Stimulated activated CD8-positive, alpha-beta memory T cell treated with anti-CD3 and anti-CD28 coated beads, Interleukin-7, amount 100 ng/mL, for 4 hours (primary cell): Measurements from ENCODE around the gene HOXA6.

Experiments used
- DNase-seq, 2 donors: peaks; one replicate each; pipeline ENCODE4 v3.0.0-alpha.2; 2020; ENCODE audit warnings: low read depth in 2 of 2

Gene HOXA6

DNA sequence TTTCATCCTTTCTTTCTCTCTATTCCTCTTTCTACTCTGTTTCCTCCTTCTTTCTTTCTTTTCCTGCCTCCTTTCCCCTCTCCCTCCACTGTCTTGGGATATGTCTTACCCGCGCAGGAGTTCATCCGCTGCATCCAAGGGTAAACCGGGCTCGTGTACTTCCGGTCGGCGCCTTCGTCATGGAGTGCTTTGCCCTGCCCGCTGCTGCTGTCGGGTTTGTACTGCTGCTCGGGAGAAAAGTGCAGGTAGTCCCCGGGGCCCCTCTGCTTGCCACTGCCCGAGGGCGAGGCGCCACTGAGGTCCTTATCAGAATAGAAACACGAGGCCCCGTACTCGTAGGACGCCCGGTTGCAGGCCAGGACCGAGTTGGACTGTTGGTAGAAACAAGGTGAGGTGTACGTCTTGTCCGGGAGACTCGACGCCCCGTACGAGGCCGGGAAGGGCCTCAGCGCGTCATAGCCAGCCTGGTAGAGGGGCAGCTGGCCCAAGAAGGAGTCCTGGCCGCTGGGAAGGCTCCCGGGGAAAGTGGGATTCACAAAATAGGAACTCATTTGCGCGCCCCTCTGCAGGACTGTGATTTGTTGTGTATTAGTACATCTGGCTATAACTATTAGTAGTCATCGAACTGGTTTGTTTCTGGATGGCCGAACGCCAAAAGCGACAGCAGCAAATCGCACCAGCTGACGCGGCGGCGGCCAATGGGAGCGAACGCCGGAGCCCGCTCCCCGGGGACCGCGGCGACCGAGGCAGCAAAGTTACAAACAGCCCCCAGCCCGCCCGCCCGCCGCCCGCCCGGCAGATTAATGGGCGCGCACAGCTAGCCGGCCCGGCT lies at the start of gene HOXA6:
HOXA6 (minus strand) TSS at position 576 of the 832 bp plus-strand sequence; CDS start at position 551, 25 bp downstream.
- no peak for DNase-seq

GRCh38 chr7:27196287-27196767 lies 48.8 kb upstream of the HOXA6 start:
- DNase-seq: peak; percentile 61 to 71

DNA sequence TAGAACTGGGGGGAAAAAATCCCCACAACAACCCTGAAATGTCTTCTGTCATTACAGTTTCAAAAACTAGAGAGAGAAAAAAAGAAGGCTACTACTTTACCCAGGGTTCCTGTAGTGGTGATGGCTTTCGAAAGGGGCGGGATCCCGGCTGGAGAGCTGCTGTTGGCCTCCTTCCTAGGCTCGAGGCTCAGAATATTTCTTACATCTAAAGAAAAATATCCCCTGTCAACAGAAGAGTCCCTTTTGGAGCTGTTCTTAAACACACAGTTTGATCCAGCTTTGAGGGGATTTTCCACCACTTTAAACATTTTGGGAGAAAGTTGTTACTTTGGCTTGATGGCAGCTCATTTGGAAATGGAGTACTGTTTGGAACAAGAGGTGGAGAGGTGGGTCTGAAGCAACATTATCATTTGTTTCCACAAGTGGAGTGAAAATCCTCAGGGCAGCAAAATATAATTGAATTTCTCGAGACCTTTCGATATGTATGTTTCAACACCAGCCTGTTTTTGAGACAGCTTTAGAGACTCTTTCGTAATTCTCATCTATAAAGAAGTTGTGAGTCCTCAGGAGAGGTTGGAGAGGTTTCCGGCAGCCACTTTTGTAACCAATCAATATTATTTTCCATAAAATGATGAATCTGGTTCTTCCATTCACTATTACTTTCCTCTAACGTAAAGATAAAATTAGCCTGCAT lies 47.3 kb upstream of the HOXA6 start:
- DNase-seq: no peak

GRCh38 chr7:27194002-27194352 lies 46.4 kb upstream of the HOXA6 start:
- no peak for DNase-seq

- no peak for DNase-seq
Measured at GRCh38 chr7:27193335-27194001, 45.9 kb upstream of the HOXA6 start.

DNA sequence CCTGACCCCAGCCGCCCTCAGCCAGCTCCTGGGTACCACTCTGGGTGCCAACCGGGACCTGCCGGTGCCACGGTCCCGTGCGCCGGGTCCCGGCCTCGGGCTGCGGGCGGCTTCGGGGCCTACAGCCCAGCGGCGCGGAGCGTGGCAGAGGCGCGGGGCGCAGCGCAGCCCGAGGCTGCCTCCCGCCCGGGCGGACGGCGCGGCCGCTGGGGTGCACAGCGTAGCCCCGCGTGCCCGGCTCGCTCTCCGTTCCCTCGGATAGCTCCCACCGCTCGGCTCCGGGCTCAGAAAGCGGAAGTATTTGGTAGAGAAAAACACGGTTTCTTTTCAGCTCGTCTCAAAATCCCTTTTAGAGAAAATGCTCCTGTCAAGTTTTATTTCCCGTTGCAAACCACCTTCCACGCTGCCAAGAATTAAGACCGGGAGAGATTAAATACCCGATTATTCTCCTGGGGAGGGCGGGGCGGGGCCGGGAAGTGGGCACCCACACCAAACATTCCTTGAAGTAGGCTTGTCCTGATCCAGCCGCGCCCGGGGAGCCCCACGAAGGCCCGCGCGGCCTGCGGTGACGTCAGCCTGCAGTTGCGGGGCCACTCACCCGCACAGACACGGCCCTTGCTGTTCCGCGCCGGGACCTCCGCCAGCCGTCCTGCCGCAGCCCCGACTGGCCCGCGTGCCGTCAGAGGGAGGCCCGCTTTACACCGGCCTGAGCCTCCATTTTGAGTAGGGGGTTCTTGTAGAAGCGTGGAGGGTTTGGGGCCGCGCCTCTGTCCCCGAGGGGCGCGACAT lies 45.2 kb upstream of the HOXA6 start:
- no peak for DNase-seq

DNA sequence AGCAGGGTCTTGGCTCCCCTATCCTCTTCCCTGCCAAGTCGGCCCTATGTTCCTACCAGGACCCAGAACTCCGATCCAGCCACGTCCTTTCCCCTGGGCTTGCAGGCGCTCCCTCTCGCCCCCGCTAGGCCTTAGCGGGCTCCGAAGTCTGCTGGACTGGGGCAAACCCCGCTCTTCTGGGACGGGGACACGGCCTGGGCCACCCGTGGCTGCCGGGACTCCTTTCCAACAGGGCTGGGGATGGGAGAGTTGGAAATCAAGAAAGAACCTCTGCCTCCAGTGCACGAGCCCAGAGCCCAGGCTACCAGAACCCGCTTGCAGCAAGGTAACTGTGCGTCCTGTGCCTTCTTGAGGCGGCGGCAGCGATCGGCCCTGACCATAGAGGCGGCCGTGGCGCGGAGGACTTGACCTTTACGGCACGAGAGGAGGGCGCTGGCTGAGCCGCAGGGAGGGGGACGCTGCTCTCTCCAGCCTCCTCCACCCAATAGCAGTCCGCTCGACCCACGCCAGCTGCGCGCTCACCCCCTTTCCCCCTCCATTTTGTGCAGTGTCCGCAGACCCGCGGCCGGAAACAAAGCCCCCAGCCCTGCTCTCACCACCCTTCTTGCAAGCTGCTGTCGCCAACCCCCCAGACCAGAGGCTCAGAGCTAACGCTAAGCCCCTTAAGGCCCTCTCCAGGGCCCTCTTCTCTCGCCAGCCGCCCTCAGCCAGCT lies 44.4 kb upstream of the HOXA6 start:
- no peak for DNase-seq

DNA sequence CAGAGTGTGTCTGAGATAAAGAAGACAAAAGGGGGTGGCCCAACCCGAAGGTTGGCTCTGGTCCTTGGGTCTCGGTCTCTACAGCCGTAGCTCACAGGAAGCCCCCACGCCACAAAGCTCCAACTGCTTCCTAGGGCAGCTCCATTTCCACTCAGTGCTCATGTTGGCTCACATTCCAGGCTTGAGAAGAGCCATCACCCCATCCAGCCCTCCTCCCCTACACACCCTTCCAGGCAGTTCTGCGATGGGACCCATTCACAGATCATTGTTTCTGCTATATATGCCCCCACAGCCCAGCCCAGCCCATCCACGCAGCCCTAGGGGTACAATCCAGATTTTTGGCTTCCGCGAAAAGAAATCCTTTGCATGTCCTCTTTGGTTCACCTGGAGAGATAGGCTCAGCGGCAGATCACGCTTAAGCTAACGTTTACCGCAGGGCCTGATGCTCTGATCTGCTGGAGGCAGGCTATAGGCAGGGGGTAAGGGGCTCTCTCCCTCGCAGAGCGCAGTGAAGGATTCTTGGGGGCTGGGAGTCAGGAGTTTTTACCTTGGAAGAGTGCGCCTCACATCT lies 43.7 kb upstream of the HOXA6 start:
- no peak for DNase-seq

GRCh38 chr7:27189997-27190748 lies 42.6 kb upstream of the HOXA6 start:
- DNase-seq: no peak

- no peak for DNase-seq
Measured at GRCh38 chr7:27189295-27189996, 41.9 kb upstream of the HOXA6 start.

GRCh38 chr7:27188386-27189294 lies 41.1 kb upstream of the HOXA6 start:
- DNase-seq: no peak

DNA sequence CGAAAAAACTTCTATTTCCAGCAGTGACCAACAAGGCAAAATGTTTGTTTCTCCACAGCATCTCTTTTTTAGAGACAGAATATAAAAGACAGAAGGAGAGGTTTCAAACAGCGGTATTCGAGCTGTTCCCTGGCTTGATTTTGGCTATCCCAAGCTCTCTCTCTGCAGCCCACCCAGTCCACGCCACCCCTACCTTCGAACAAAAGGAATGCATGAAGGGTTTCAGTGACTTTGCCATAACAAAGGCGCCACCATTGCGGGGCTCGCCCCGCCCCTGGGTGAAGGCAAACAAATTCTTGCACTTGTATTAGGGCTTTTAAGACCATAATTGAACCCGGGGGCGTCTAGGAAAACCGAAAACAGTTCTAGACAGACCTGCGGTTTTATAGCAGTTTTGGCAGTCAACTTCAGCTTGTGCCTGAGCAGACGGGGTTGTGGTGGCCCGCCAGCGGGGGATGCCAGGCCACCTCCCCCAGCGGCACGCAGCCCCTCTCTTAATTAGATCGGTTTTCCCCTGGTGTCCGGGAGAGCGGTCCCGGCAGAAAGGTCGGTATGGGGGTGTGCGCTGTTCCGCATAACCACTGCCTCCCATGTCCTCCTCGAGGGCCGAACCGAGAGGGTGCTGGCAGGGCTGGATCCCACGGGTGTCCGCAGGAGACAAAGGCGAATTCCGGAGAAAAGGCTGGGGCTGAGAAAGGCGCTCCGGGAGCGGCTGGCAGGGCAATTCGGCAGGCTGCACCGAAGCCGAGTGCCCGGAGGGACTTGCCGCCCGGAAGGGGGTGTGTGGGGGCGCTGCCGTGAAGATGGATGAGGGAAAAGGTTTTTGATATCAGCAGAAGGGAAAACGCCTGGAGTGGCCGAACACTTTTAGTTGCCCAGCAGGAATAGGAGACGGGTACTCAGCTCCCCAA lies 40.2 kb upstream of the HOXA6 start:
- DNase-seq: no peak

DNA sequence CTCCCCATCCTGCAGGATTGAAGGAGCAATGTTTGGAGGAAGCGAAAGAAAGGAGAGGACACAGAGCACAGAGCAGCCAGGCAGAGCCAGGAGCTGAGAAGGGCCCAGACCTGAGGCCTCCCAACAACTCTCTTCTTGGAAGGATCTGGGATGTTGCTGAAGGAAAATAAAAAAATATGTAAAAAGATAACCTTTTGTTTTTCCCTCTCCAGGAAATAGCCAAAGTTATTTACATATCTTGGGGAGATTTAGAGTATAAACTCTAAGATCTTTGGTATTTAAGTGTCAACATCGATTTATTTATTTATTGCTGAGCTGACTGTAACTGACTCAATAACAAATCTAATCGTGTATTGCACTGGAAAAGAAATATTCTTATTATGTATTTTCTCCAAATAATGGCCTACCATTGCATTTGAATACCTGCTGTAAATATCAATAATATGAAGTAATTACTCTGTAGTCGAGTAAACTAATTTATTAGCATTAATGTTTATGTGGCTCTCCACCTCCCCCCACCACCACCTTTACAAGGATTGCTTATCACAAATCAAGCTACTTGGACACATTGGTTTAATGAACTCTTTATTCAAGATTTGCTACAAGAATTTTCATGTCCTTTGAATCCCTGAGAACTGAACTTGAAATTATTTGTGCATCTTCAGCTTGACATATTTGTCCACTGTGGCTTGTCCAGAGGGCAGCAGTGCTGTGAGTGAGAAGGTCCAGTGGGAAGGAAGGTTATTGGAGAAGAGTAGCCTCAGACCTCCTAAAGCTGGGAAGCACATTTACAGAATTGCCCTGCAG lies 39.3 kb upstream of the HOXA6 start:
- DNase-seq: no peak

- no peak for DNase-seq
Measured at GRCh38 chr7:27185854-27186667, 38.5 kb upstream of the HOXA6 start.

DNA sequence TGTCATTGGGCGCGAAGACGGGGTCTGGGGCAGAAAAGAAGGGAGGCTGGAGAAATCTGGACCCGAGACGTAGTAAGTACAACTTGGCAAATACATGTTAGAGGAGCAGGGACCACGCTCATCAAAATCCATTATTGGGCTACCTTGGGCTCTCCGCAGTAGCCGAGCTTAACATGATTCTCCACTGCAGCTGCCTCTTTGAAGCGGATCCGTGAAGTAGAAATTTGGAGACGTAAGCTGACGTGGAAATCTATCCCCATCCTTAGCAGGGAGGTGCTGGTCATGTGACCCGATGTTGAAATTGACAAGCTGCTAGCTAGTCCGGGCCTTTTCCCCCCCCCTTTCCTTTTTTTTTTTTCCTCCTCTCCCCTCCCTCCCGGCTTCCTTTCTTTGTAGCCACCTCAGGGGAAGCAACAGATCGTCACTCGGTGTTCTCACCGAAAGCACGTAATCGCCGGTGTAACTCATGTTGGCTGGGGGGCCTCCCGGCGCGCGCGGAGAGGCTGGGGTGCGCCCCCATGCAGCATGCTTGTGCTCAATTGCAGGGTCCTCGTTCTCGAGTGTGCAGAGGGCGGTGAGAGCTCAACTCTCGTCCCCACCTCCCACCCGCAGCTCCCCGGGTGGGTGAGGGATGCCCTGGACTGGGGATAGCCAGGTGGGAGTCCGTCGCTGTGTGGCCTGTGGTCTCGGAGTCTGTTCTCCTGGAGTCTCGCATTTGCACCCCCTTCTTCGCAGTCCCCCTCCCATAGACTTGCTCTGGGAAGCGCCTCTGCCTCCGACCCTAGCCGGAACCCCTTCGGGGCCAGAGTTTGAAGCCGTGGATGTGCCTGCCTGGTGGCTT lies 37.7 kb upstream of the HOXA6 start, which contains the start of gene HOXA11:
HOXA11 (minus strand) TSS at position 220 of the 841 bp plus-strand sequence; CDS start at position 132, 88 bp downstream.
- DNase-seq: no peak
